GM23338 (cell line): ENCODE results near the gene CLTRN. TPM values are rescaled to one million over a fixed set of nuclear protein-coding genes. Genes with fewer than 3 reads are reported as not detected.

Experiments
- ATAC-seq: fragments of 200-7000 bp; cut with Tn5 transposase; 3 replicates; pipeline ENCODE4 v1.9.1; 2020
- DNase-seq: peaks from one replicate; pipeline ENCODE4 v3.0.0-alpha.2; 2015; ENCODE audit warnings: low spot score
- H2AFZ ChIP-seq: fragments of 200-600 bp; sonication (generic); 2 replicates; pipeline ENCODE4 v1.8.0; 2016; ENCODE audit warnings: antibody characterized with exemption, mild to moderate bottlenecking, moderate library complexity
- H3F3A ChIP-seq: fragments of 200-600 bp; sonication (generic); replicated peaks from 2 replicates; pipeline ENCODE4 v1.8.0; 2017; ENCODE audit warnings: antibody characterized with exemption, mixed run types, low read depth
- H3K27ac ChIP-seq: fragments of 200-600 bp; sonication (generic); 2 replicates; pipeline ENCODE4 v1.6.1; 2016; ENCODE audit warnings: low read depth
- H3K27me3 ChIP-seq: fragments of 200-600 bp; sonication (generic); 2 replicates; pipeline ENCODE4 v1.8.0; 2016; ENCODE audit warnings: mild to moderate bottlenecking, mixed run types, moderate library complexity; ENCODE audit not compliant: insufficient read depth
- H3K36me3 ChIP-seq: fragments of 200-600 bp; sonication (generic); 2 replicates; pipeline ENCODE4 v1.8.0; 2016; ENCODE audit warnings: mild to moderate bottlenecking; ENCODE audit not compliant: insufficient read depth
- H3K4me1 ChIP-seq: fragments of 200-600 bp; sonication (generic); 2 replicates; pipeline ENCODE4 v1.8.0; 2016; ENCODE audit warnings: mild to moderate bottlenecking, moderate library complexity; ENCODE audit not compliant: insufficient read depth
- H3K4me2 ChIP-seq: fragments of 200-600 bp; sonication (generic); 2 replicates; pipeline ENCODE4 v1.7.1; 2017; ENCODE audit warnings: mixed run types
- H3K4me3 ChIP-seq: fragments of 200-600 bp; sonication (generic); 2 replicates; pipeline ENCODE4 v1.6.1; 2016; ENCODE audit warnings: mixed run types
- H3K79me2 ChIP-seq: fragments of 200-600 bp; sonication (generic); replicated peaks from 2 replicates; pipeline ENCODE4 v1.8.0; 2017; ENCODE audit warnings: mild to moderate bottlenecking; ENCODE audit not compliant: insufficient read depth
- H3K9me2 ChIP-seq: fragments of 200-600 bp; sonication (generic); 2 replicates; pipeline ENCODE4 v1.8.0; 2017; ENCODE audit not compliant: insufficient read depth
- H4K20me1 ChIP-seq: fragments of 200-600 bp; sonication (generic); replicated peaks from 2 replicates; pipeline ENCODE4 v1.8.0; 2017; ENCODE audit warnings: mild to moderate bottlenecking; ENCODE audit not compliant: insufficient read depth
- H3K27ac Mint-ChIP-seq: 2 replicates; pipeline ENCODE4 v1.8.0; 2020; ENCODE audit warnings: inconsistent platforms, mild to moderate bottlenecking, moderate library complexity, mixed read lengths
- H3K27me3 Mint-ChIP-seq: 3 replicates; pipeline ENCODE4 v1.8.0; 2022; ENCODE audit warnings: low read depth, mild to moderate bottlenecking, moderate library complexity, mixed read lengths, inconsistent platforms; ENCODE audit not compliant: insufficient read depth, poor library complexity
- H3K36me3 Mint-ChIP-seq: 3 replicates; pipeline ENCODE4 v1.8.0; 2021; ENCODE audit warnings: low read depth, mild to moderate bottlenecking, inconsistent platforms, moderate library complexity, mixed read lengths
- H3K4me1 Mint-ChIP-seq: 3 replicates; pipeline ENCODE4 v1.8.0; 2020; ENCODE audit warnings: mild to moderate bottlenecking, inconsistent platforms, mixed read lengths
- H3K4me3 Mint-ChIP-seq: 3 replicates; pipeline ENCODE4 v1.8.0; 2021; ENCODE audit warnings: moderate library complexity, mild to moderate bottlenecking, inconsistent platforms, mixed read lengths
- H3K9me3 Mint-ChIP-seq: 3 replicates; pipeline ENCODE4 v1.8.0; 2020; ENCODE audit warnings: moderate library complexity, mild to moderate bottlenecking, inconsistent platforms, mixed read lengths
- CTCF ChIP-seq, 2 experiments: fragments of 200-600 bp in 1 of 2; sonication (generic) in 1 of 2; conservative IDR thresholded peaks; 2 replicates each; pipeline versions ENCODE4 v1.5.1 to v1.6.1; 2016 to 2017; ENCODE audit warnings: antibody characterized with exemption in 2 of 2, low read depth in 2 of 2, mild to moderate bottlenecking in 2 of 2, moderate library complexity in 1 of 2
- JUNB ChIP-seq: IDR thresholded peaks from one replicate; pipeline ENCODE4 v1.6.1; 2016; ENCODE audit warnings: antibody characterized with exemption; ENCODE audit not compliant: unreplicated experiment
- ZNF331 ChIP-seq: fragments of 250-450 bp; sonication (Bioruptor Pico); IDR thresholded peaks from 2 replicates; pipeline ENCODE4 v1.5.0; 2020; ENCODE audit warnings: low read depth, mild to moderate bottlenecking, moderate library complexity
- ZNF462 ChIP-seq: fragments of 250-450 bp; sonication (Bioruptor Pico); IDR thresholded peaks from 2 replicates; pipeline ENCODE4 v1.5.0; 2020; ENCODE audit warnings: mild to moderate bottlenecking, moderate library complexity
- polyA plus RNA-seq: library from polyadenylated mRNA; unstranded; fragments of >200 nt; fragmentation: Nextera tagmentation; extraction: Ambion mirVana; gene quantifications from 2 replicates; pipeline ENCODE4 v1.2.1, GENCODE V29; 2016
- total RNA-seq: library from RNA; depleted of rRNA; stranded (reverse); fragments of >200 nt; shearing (Covaris generic); gene quantifications from 2 replicates; pipeline ENCODE4 v1.2.3, GENCODE V29; 2014

The CLTRN gene
- total and polyA plus RNA-seq, 2 experiments from 2014 or later = 1.7 to 2.7 TPM

GRCh38 chrX:15646031-15646430 lies 18.6 kb downstream of the CLTRN start (continued):
- no peak for TF ChIP-seq ZNF462 (CRISPR knock-in tag)

GRCh38 chrX:15645266-15645665 lies 19.3 kb downstream of the CLTRN start:
- Mint-ChIP-seq H3K36me3 (no peaks in the 10 kb centered on the region), H3K9me3 (no peaks in the 10 kb centered on the region), H3K27ac (no peak overlapping the region), H3K4me3 (no peak overlapping the region), H3K27me3 (peaks cover 2% of the 10 kb centered on the region), H3K4me1 (peaks cover 8% of the 10 kb centered on the region; the same call in 1 of the 3 replicates)
- Histone ChIP-seq H3K27ac (no peak overlapping the region), H3F3A (no peaks in the 10 kb centered on the region), H3K4me3 (no peak overlapping the region), H4K20me1 (no peaks in the 10 kb centered on the region), H3K9me2 (no peaks in the 10 kb centered on the region), H3K4me1 (no peaks in the 10 kb centered on the region), H3K4me2 (no peak overlapping the region), H2AFZ (no peak overlapping the region), H3K27me3 (no peaks in the 10 kb centered on the region), H3K79me2 (no peaks in the 10 kb centered on the region), H3K36me3 (no peaks in the 10 kb centered on the region)
- peak; percentile 1 for DNase-seq
- ATAC-seq = no peak
- no peak for TF ChIP-seq JUNB
- TF ChIP-seq ZNF331 = no peak
- TF ChIP-seq CTCF (conservative IDR thresholded peaks at IDR 0.05; ENCODE audit: low read depth in 2 of 2) = peak in 1 of 2 experiments; percentile 34; a peak in 2 of 4 replicates
